Measurements from ENCODE around the gene CASS4. TPM values are rescaled to one million over a fixed set of nuclear protein-coding genes. Genes with fewer than 3 reads are reported as not detected.

CASS4 gene
- total RNA-seq, 4 donors from 2014 or later, result 1.1 to 1.4 (median 1.1) TPM; not detected in 1

- Histone ChIP-seq H3K9me3 (no peaks in the 10 kb centered on the region), H3K36me3 (no peaks in the 10 kb centered on the region), H3K4me3 (no peak overlapping the region), H3K27ac (peak overlapping the region; percentile 10 to 46 (median 40)), H3K27me3 (no peaks in the 10 kb centered on the region), H3K4me1 (peaks cover 0 to 17% (median 0%) of the 10 kb centered on the region in 4 donors)
- intact Hi-C loops (cut with DNase I; ENCODE audit: low total_unique reads), result no loop called here
- TF ChIP-seq POLR2A (IDR thresholded peaks at IDR 0.05) (no peak), POLR2AphosphoS5 (IDR thresholded peaks at IDR 0.05) (peak in 2 of 3 donors; percentile 10 to 67)
- in situ Hi-C loops (cut with MboI; ENCODE audit: low pct_ligation_motif_present in 1 of 4, low pct_unique_long_range_greater_than_20kb in 1 of 4, low sequenced_read_pairs in 3 of 4), result no loop called here
- DNase-seq, result peak; percentile 48
- 47% methylated on average over 5 of the region's 5 CpGs; no CpG with 5 or more reads in 1 of the 2 donors for WGBS, 2 donors (ENCODE audit: low coverage in 1 of 2)
Observed at GRCh38 chr20:56439771-56440291, 27.8 kb downstream of the CASS4 start.

DNA sequence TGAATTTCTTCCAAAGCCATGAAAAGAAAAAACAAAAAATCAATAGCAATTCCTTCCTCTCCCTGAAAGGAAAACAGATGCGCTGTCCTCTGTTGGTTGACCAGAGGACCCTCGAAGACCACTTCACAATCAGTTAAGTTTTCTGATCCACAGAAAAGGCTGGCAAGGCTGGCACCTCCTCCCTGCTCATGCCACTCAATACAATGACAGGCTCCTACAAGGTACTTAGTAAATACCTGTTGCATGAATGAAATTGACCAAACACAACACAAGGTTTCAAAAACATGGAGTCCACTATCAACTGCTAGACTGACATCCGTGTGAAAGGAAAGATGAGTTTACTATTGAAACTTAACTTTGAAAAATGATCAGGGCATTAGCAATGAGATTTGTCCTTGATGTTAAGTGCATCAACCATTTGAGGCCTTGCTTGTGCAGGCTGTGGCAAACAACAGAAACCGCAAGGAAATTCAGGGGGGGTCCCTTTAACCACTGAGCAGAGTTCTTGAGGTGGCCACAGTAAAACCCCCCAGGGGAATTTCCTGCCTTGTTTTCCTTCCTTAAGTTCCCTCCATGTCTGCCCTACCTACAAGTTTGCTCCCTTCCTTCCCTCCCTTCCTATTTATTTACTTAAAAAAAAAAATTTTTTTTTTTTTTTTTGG, 28.4 kb downstream of the CASS4 start:
- Histone ChIP-seq H3K4me3 (no peak overlapping the region), H3K9me3 (no peaks in the 10 kb centered on the region), H3K36me3 (no peaks in the 10 kb centered on the region), H3K4me1 (peaks cover 0 to 17% (median 0%) of the 10 kb centered on the region in 4 donors), H3K27me3 (no peaks in the 10 kb centered on the region), H3K27ac (peak overlapping the region; percentile 39 to 46 (median 42))
- DNase-seq, result peak; percentile 18
- intact Hi-C loops (cut with DNase I; ENCODE audit: low total_unique reads) (no loop called here), in situ Hi-C loops (cut with MboI; ENCODE audit: low pct_ligation_motif_present in 1 of 4, low pct_unique_long_range_greater_than_20kb in 1 of 4, low sequenced_read_pairs in 3 of 4) (no loop called here)
- TF ChIP-seq EP300 (IDR thresholded peaks at IDR 0.05; ENCODE audit: low read depth) (no peak), POLR2AphosphoS5 (IDR thresholded peaks at IDR 0.05) (no peak), POLR2A (IDR thresholded peaks at IDR 0.05) (no peak)
- TF ChIP-seq, protein P1, sequence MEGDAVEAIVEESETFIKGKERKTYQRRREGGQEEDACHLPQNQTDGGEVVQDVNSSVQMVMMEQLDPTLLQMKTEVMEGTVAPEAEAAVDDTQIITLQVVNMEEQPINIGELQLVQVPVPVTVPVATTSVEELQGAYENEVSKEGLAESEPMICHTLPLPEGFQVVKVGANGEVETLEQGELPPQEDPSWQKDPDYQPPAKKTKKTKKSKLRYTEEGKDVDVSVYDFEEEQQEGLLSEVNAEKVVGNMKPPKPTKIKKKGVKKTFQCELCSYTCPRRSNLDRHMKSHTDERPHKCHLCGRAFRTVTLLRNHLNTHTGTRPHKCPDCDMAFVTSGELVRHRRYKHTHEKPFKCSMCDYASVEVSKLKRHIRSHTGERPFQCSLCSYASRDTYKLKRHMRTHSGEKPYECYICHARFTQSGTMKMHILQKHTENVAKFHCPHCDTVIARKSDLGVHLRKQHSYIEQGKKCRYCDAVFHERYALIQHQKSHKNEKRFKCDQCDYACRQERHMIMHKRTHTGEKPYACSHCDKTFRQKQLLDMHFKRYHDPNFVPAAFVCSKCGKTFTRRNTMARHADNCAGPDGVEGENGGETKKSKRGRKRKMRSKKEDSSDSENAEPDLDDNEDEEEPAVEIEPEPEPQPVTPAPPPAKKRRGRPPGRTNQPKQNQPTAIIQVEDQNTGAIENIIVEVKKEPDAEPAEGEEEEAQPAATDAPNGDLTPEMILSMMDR (IDR thresholded peaks at IDR 0.05), result no peak
- WGBS, 2 donors (ENCODE audit: low coverage in 1 of 2), result 70% methylated on average over 4 of the region's 4 CpGs

DNA sequence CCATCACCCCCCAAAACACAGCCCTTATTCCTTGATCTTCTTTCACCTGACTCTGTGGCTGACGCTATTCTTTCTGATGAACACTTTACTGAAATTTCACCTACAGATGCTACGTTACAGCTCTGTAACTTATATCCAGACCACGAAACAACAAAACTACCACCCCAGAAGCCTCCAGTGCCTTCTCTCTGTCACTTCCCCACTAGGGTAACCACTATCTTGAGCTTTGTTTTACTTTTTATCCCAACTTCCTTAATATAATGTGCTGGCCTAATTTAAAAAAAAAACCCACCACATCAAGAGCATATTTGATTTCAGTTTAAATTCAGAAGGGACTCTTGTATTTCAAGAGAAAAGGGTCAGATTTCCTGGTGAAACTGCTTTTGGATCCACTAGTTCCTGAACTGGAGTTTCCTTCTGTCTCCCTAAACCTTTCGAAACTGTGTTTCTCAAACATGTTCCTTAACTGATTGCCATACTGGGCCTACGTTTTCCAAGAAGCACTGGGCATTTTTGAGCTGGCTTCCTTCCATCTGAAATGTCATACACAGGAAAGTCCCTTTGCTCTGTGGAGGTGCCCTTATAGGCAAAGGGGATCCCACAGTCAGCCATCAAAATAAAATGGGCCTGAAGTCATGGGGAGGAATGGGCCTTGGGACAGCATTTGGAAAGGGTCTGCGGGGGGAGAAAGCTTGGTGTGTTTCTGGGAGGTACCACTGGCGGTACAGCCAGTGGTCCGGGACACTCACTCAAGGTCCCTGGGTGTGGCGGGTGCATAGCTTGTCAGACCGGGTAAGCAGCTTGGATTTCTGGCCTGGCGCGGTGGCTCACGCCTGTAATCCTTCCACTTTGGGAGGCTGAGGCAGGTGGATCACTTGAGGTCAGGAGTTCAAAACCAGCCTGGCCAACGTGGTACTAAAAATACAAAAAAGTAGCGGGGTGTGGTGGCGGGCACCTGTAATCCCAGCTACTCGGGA, 30.6 kb downstream of the CASS4 start:
- H3K27ac ChIP-seq, result no peak overlapping the region
- no peak overlapping the region for H3K4me3 ChIP-seq
- intact Hi-C loops (cut with DNase I; ENCODE audit: low total_unique reads) (no loop called here), in situ Hi-C loops (cut with MboI; ENCODE audit: low pct_ligation_motif_present in 1 of 4, low pct_unique_long_range_greater_than_20kb in 1 of 4, low sequenced_read_pairs in 3 of 4) (no loop called here)
- no peaks in the 10 kb centered on the region for H3K27me3 ChIP-seq
- no peak for DNase-seq
- WGBS, 2 donors (ENCODE audit: low coverage in 1 of 2), result 85 to 86% methylated on average over 7 to 17 of the region's 17 CpGs
- no peaks in the 10 kb centered on the region for H3K9me3 ChIP-seq
- peaks cover 0 to 17% (median 0%) of the 10 kb centered on the region in 4 donors for H3K4me1 ChIP-seq
- TF ChIP-seq, protein P1 (IDR thresholded peaks at IDR 0.05), result no peak
- TF ChIP-seq EP300 (IDR thresholded peaks at IDR 0.05; ENCODE audit: low read depth) (no peak), POLR2A (IDR thresholded peaks at IDR 0.05) (no peak), POLR2AphosphoS5 (IDR thresholded peaks at IDR 0.05) (no peak)
- no peaks in the 10 kb centered on the region for H3K36me3 ChIP-seq

DNA sequence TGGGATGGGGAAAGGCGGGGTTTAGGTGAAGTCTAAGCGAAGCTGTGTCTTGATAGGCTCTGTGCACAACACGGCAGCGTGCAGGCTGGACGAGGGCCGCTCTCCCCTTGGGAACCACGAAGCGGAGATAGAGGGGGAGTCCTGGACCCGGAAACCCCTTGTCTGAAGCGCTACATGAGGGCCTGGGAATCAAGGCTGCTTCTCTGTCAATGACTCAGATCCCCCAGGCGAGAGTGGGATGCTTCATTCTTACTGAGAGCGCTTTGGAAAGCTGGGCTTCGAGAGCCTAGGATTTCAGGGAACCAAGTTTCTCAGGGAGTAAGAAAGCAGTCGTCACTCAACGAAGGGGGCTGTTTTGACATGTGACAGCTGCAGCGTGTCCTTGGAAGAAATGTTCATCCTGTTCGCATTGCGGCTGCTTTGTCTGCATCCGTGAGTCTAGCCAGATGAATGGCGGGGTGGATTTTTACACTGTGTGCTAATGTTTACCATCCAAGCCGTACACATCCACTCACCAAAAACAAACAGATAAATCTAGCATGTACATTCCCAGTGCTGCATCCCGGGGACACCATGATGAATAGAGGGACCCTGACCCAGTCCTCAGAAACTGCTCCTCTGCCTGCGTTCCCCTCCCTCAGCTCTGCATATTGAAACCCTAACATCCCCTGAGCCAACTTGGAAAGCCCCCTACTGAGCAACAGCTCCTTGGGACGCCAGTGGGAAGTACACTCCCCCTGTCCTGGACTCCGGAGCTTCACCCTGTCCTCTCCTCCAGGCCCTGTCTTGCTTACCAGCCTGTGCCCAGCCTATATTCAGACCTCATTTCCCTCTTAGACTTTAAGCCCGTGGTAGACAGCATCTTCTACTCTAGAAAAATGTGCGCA, 31.8 kb downstream of the CASS4 start:
- Histone ChIP-seq H3K27ac (peak overlapping the region in 1 of 4 donors; percentile 21), H3K4me3 (no peak overlapping the region), H3K27me3 (no peaks in the 10 kb centered on the region), H3K4me1 (peaks cover 0 to 17% (median 0%) of the 10 kb centered on the region in 4 donors), H3K9me3 (no peaks in the 10 kb centered on the region), H3K36me3 (no peaks in the 10 kb centered on the region)
- intact Hi-C loops (cut with DNase I; ENCODE audit: low total_unique reads) (no loop called here), in situ Hi-C loops (cut with MboI; ENCODE audit: low pct_ligation_motif_present in 1 of 4, low pct_unique_long_range_greater_than_20kb in 1 of 4, low sequenced_read_pairs in 3 of 4) (no loop called here)
- 41 to 68% methylated on average over 9 to 27 of the region's 27 CpGs for WGBS, 2 donors (ENCODE audit: low coverage in 1 of 2)
- no peak for DNase-seq
- TF ChIP-seq POLR2A (IDR thresholded peaks at IDR 0.05), result no peak
- TF ChIP-seq, protein P1 (IDR thresholded peaks at IDR 0.05), result no peak
- TF ChIP-seq POLR2AphosphoS5 (IDR thresholded peaks at IDR 0.05), result no peak
- no peak for TF ChIP-seq EP300 (IDR thresholded peaks at IDR 0.05; ENCODE audit: low read depth)

Measured in transverse colon (tissue), 4 donors.